ENCODE results near the gene SHISAL1.
A peak's percentile ranks its signal among the peaks of the same experiment; 100 is the strongest.

Gene SHISAL1

GRCh38 chr22:44312766-44313165 is at the start of gene SHISAL1:
Gene SHISAL1 (minus strand): TSS chr22:44312951. CDS start chr22:44300945, 12,006 bp downstream.
- DNase-seq = no peak

GRCh38 chr22:44361391-44362126 is 48.8 kb upstream of the SHISAL1 start:
- DNase-seq = no peak

- no peak for DNase-seq
These were observed 48.1 kb upstream of the SHISAL1 start for GRCh38 chr22:44360668-44361381.

- DNase-seq = no peak
These were observed 47.5 kb upstream of the SHISAL1 start for GRCh38 chr22:44360306-44360667.

- DNase-seq = no peak
These were observed 46.9 kb upstream of the SHISAL1 start for GRCh38 chr22:44359496-44360110.

GRCh38 chr22:44358709-44359440 is 46.1 kb upstream of the SHISAL1 start:
- DNase-seq = no peak

GRCh38 chr22:44357966-44358465 is 45.3 kb upstream of the SHISAL1 start:
- peak; percentile 8 for DNase-seq

GRCh38 chr22:44357296-44357965 is 44.7 kb upstream of the SHISAL1 start:
- no peak for DNase-seq

GRCh38 chr22:44355716-44356070 is 42.9 kb upstream of the SHISAL1 start:
- no peak for DNase-seq

GRCh38 chr22:44354288-44354687 is 41.5 kb upstream of the SHISAL1 start:
- no peak for DNase-seq

GRCh38 chr22:44353041-44353440 is 40.3 kb upstream of the SHISAL1 start:
- no peak for DNase-seq

- no peak for DNase-seq
These were observed 39.8 kb upstream of the SHISAL1 start for GRCh38 chr22:44352378-44353035.

- peak; percentile 28 for DNase-seq
These were observed 39.1 kb upstream of the SHISAL1 start for GRCh38 chr22:44351685-44352377.

- no peak for DNase-seq
These were observed 38.3 kb upstream of the SHISAL1 start for GRCh38 chr22:44351037-44351436.

- no peak for DNase-seq
These were observed 36.8 kb upstream of the SHISAL1 start for GRCh38 chr22:44349594-44349993.

GRCh38 chr22:44348971-44349560 is 36.3 kb upstream of the SHISAL1 start:
- no peak for DNase-seq

- DNase-seq = no peak
These were observed 34.8 kb upstream of the SHISAL1 start for GRCh38 chr22:44347549-44347948.

- DNase-seq = no peak
These were observed 34.3 kb upstream of the SHISAL1 start for GRCh38 chr22:44347080-44347479.

GRCh38 chr22:44345872-44346271 is 33.1 kb upstream of the SHISAL1 start:
- no peak for DNase-seq

GRCh38 chr22:44344407-44344806 is 31.7 kb upstream of the SHISAL1 start:
- peak; percentile 25 for DNase-seq

- no peak for DNase-seq
These were observed 29.7 kb upstream of the SHISAL1 start for GRCh38 chr22:44342347-44342956.

Measured in NCI-H345 (cell line).